NCI-H2171 treated with DMSO at 0.1 percent for 48 hours (cell line): ENCODE data around the gene CYBC1.

Source experiments
- DNase-seq: peaks from one replicate; lab custom pipeline; 2025; lab: John Stamatoyannopoulos, UW

The CYBC1 gene

DNA sequence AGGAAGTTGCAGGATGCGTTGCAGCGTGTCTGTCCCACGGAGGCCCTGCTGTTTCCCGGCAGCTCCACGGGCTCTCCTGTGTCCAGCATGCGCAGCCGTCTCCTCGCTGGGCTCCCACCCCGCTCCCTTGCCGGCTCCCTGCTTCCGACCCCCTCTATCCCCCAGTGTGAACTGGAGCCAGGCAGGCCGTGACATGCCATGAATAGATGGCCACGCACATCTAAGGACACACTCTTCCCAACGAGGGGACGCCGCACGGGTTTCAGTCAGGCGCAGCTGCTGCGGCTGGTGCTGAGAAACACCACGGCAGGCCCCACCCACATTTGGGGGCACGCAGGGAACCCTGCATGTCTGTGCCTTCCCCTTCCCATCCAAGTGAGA lies 41.6 kb downstream of the CYBC1 start:
- no peak for DNase-seq

GRCh38 chr17:82408288-82408937 lies 42.1 kb downstream of the CYBC1 start:
- no peak for DNase-seq

GRCh38 chr17:82407255-82407654 lies 43.3 kb downstream of the CYBC1 start:
- no peak for DNase-seq

GRCh38 chr17:82406131-82406671 lies 44.4 kb downstream of the CYBC1 start:
- DNase-seq, result no peak

DNA sequence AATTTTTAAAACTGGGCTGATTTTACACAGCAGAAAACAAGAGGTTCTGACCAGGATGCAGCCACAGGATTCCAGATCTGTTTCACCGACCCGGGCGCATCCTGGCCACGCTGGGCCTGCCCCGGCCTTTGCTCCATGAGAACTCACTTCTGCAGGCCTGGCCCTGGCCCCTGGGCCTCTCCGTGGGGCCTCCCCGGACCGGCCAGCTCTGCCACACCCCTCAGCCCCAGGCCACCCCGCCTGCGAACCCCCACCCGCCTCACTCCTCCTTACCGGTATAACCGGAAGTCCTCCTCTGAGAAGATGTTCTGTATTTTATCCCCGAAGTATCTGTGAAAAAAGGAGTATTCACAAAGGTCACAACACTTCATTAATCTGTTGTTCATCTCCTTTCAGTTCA lies 45.5 kb downstream of the CYBC1 start:
- DNase-seq, result no peak

DNA sequence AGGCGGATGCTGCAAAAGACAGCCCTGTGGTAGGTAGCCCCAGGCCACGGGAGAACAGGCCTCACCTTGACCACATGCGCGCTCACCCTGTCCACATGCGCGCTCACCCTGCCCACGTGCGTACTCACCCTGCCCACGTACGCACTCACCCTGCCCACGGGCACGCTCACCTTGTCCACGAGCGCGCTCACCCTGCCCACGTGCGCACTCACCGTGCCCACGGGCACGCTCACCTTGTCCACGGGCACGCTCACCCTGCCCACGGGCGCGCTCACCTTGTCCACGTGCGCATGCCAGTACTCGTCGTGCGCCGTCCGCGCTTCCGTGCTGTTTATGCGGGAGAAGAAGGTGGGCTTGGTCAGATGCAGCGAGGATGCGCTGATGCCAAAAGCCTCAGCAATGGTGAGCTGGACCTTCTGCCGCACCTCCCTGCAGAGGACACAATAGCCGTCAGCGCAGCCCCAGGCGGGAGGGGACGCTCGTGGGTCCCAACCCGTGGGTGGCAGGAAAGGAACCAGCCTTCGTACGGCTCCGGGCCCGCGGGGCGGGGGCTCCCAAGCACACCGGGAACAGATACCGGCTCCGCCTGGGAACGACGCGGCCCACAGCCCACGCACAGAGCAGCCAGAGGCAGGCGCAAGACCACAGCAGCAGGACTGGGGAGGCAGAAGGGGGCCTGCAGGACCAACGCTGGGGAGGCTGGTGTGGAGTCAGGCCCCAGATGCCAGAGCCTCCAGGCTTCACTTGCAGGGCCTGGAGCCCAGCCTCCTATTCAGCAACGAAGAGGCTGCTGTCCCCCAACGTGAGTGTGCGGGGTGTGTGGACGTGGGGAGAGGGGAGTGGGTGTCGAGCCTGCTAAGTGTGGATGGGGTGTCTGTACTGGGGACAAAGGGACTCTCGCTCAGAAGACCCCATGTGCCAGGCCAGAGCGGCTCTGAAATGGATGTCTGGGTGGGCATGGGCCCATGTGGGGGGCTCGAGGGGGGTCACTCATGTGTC lies 46.6 kb downstream of the CYBC1 start:
- no peak for DNase-seq

DNA sequence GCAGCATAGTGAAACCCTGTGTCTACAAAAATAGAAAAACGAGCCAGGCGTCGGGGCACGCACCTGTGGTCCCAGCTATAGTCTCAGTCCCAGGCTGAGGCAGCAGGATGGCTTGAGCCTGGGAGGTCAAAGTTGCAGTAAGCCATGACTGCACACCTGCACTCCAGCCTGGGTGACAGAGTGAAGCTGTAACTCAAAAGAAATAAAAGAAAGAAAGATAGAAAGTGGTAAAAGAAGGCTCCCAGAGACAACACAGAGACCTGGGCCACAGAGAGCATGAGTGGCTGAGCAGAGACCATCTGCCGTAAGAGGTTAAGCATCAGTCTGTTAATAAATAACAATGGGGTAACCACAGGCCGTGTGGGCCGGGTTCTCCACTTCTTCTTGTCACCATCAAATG lies 47.7 kb downstream of the CYBC1 start:
- no peak for DNase-seq

GRCh38 chr17:82400830-82401229 lies 49.7 kb downstream of the CYBC1 start:
- no peak for DNase-seq

DNA sequence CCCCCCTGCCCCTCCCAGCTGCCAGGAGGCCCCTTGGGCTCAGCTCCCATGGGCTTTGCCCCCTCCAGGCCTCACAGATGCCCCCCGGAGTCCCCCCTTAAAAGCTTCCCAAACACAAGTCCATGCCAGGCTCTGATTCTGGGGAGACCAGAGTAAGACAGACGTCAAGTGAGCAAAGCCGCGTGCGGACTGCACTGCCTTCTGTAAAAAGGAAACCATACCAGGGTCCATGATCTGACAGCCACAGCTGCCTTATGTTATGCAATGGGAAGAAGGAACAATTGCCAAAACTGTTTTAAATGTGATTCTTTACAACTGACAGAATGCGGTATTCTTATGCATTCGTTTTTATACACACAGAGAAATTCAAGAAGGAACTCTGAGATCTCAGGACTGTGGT lies 50.3 kb downstream of the CYBC1 start:
- DNase-seq, result peak; percentile 20

- peak; percentile 66 for DNase-seq
These were observed 50.9 kb downstream of the CYBC1 start for GRCh38 chr17:82399601-82400101.

- peak; percentile 84 for DNase-seq
These were observed 51.5 kb downstream of the CYBC1 start for GRCh38 chr17:82399041-82399441.

GRCh38 chr17:82397449-82398335 lies 52.9 kb downstream of the CYBC1 start:
- peak; percentile 34 for DNase-seq

GRCh38 chr17:82396601-82397435 lies 53.7 kb downstream of the CYBC1 start:
- no peak for DNase-seq

DNA sequence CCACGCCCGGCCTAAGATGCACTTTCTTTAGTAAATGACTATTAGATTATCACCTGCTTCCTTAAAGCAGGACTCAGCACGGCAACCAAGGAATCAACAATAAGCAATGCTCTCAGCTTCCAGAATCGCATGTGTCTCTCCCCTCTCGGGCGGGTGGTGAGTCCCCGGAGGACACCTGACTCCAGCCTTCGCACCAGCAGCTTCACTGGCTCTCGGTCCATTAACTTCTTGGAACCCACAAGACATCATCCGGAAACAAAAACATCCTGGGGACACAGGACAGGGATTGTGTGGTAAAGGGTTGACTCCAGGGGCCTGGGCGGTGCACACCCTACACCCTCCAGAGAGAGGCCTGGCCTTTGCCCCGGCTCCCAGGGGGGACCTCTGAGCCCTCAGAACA lies 56.3 kb downstream of the CYBC1 start:
- DNase-seq, result peak; percentile 12

DNA sequence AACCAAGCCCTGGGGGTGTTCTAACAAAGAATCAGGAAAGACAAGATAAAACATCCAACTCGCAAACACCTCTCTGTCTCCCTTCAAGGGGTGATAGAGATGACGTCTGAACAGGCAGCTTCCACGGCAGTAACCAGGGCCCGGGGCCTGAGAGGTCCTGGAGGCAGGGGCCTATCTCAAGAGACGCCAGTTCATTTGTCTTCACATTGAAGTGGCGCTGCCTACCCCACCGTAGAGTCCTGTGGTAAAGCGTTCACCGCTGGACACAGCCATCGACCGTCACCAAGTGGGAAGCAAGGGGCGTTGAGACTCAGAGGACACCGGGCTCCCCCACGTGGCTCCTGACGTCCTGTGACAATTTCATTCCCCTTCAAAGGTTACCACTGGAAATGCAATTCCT lies 57.6 kb downstream of the CYBC1 start:
- no peak for DNase-seq
